HG02943 (cell line): Measurements from ENCODE around the gene SREK1IP1.
"Not testable (repeated sequence)": the region's sequence is repeated elsewhere in the genome, so short reads cannot be mapped to it uniquely, and the experiment has no call there.

Experiments
- ATAC-seq: cut with Tn5 transposase; IDR thresholded peaks from one replicate; pipeline ENCODE4 v1.9.1; 2021; ENCODE audit warnings: mild to moderate bottlenecking, low read depth, moderate library complexity; ENCODE audit not compliant: unreplicated experiment

SREK1IP1 gene

DNA sequence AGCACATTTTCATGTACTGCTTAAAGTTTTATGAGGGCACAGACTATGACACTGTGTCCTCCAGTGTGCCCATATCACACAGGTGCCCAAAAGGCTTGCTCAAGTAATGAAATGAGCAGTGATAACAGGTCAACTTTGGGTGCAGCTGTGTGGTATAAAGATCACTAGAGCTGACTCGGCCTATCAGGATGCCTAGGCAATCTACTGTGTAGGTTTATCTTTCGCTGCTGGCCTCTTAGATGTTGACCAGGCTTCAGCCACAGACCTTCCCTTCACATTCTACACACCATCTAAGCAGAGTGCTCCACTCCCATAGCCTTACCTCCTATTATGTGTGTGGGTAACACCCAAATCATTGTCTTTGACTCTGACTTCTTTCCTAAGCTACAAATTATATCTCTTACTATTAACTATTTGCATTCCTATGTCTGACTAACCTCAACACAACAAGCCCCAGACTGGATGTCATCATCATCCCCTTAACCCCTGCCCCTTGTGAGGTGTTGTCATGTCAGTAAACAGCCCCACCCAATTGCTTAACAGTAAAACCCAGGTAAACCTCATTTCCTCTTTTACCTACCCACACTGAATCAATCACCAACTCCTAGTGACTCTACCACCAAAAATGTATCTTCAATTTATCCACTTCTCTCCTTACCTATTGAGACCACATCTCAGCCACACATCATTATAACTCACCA lies 2.5 kb downstream of the SREK1IP1 start:
- no peak for ATAC-seq

DNA sequence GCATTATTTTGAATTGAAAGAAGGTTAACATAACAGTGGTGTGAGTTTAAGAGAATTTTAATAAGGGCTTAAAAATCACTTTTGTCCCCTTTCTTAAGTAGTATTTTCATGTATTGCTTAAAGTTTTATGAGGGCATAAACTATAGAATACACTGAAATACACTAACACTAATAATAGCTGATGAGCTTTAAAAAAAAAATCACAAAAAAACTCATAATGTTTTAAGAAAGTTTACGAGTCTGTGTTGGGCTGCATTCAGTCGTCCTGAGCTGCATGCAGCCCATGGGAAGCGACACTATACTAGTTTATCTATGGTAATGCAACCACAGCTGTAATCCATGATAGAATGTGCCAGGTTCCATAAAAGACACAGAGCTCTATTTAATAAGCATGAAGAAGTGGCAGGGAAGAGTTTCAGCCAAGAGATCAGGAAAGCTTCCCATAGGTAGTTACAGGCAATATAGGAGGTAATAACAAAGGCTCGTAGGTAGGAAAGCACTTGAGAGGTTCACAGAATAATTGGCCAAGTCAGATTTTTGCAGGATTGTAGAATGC lies 4.5 kb downstream of the SREK1IP1 start:
- no peak for ATAC-seq

DNA sequence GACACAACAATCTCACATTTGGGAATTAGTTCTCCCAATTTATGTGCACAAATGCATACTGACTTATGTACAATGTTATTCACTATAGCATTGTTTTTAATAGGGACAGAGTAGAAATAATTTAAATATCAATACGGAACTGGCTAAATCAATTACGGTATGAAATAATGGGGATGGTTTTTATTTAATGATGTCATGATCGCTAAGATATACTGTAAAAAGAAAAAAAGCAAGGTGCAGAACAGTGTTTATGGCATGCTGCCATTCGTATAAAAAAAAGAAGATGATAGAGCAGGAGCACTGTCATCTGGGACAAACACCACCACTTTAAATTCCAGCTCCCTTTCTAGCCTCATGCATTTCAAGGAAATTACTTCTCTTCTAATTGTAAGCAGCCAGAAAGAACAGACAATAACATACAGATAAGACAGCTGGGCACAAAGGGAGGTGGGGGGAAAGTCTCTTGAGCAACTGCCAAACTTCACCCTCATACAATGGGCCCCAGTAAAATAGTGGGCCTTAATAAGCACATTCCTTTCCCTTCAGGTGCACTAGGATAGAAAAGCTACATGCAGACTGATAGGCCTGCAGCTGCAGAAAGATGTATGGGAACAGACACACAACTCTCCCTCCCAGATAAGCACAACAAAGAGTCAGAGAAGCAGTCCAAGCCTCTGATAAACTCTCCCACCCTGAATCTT lies 8.4 kb downstream of the SREK1IP1 start:
- ATAC-seq = no peak

DNA sequence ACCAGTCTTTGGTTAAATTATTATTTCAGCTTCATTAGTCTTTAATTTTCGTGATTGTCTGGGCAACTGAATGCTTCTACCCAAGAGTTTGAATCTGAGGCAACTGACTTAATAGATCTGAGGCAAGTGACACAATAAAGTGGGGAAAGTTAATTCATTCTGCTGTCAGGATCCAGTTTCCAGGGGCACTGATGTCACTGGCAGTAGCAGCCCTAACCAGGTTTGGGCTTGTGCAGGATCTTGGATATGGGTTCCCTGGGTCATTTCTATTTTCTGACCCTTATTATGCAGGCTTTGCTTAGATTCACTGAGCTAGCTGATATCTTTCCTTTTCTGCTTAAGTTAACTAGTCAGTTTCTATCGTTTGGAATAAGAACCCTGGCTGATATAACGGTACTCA lies 9.6 kb downstream of the SREK1IP1 start:
- ATAC-seq = no peak

DNA sequence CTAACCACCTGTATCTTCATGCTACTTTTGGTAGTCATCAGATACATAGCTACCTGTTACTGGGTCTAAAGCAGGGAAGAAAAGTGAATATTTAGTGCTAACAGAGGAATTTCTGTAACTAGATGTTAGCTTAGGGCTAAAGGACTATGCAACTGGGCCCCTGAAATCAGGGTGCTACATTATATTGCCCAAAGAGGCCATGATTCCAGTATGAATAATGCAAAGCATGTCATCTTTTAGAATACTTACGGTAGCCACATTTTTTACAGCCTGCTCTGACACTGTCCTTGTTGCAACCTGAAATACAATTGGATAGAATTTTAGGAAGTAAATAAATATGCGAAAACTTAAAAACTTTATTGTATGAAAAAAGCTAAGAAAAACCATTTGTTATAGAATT lies 14.4 kb downstream of the SREK1IP1 start:
- ATAC-seq = no peak

DNA sequence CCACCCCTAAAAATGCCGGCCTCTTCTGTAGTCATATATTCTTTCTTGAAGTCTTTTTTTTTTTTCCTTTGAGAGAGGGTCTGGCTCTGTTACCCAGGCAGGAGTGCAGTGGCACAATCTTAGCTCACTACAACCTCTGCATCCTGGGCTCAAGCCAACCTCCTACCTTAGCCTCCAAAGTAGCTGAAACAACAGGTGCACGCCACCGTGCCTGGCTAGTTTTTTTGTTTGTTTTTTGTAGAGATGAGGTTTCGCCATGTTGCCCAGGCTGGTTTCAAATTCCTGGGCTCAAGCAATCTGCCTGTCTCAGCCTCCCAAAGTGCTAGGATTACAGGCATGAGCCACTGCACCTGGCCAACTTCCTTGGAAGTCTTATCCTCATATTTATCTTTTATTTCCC lies 19.1 kb downstream of the SREK1IP1 start:
- ATAC-seq = no peak

DNA sequence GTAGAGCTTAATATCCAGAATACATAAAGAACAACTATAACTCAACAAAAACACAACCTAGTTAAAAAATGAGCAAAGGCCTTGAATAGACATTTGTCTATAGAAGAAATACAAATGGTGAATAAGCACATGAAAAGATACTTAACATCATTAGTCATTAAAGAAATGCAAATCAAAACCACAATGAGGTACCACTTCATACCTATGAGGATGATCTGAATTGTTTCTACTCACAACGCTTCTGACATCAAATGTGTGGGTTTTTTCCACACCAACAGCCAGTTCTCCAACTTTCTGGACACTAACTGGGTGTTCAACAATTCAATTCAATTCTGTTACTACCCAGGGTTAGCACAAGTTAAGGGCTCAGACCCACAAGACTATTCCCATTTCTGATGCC lies 22.0 kb downstream of the SREK1IP1 start:
- ATAC-seq = no peak

DNA sequence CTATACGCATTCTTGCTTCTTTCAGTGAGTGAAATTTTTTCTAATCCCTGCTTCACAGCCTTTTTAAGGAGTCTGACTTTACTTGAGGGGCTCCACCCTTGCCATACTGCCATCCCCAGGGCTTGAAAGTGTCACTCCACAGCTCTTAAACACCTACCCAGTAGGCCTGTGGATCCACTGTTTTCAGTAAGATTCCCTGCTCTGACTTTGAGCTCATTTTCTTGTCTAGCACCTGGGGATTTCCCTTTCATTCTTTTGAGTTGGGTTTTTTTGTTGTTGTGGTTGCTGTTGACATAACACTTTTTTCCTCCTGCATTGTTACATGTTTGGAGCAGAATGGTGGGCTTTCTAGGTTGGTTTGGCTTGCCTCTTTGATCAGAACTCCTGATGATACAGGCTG lies 23.6 kb downstream of the SREK1IP1 start:
- ATAC-seq = no peak

DNA sequence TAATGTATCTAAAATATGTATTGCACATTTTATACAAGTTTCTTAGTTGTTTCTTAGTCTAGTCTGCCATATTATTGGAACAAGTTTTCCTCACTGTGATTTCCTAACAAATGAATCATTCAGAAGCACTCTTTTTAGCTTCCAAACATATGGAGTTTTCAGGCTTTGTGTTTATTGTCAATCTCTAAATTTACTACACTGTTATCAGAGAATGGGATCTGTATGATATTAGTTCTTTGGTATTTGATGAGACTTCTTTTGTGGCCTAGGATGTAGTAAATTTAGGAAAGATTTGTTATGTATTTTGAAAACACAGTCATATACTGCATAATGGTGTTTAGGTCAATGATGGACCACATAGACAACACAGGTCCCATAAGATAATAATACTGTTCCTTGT lies 25.7 kb downstream of the SREK1IP1 start:
- ATAC-seq = no peak

DNA sequence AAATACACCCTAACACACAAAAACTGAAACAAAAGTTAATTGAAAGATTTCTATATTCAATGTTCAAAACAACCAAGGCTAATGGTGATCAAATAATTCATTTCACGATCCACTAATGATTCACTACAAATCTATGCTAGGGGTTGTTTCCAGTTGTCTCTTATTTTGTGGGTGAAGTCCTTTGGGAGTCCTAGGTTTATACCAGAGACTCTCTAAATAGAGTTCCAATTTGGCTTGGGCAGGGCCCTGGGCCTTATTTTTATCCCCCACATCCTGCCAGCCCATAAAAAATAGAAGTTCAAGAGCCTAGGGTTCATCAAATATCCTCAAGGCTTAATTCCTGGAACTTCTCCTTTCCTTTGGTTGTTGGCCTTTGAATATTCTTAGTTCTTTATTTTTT lies 26.1 kb downstream of the SREK1IP1 start:
- ATAC-seq = no peak

DNA sequence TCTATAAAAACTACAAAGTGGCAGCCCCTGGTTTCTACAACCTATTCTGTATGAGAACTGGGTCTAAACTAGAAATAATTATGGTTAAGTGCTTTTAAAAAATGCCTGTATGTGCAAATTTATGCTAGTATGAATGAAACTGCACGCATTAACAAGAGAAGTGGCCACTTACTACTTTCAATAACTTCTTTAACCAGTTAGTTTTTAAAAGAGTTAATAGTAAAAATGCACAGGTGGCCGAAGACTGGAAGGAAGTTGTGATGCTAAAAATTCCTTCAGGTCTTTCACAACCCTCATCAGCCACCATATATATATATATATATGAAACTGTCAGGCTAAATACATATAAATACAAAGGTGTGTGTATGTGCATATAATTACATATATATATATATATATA lies 41.3 kb downstream of the SREK1IP1 start:
- ATAC-seq = no peak

DNA sequence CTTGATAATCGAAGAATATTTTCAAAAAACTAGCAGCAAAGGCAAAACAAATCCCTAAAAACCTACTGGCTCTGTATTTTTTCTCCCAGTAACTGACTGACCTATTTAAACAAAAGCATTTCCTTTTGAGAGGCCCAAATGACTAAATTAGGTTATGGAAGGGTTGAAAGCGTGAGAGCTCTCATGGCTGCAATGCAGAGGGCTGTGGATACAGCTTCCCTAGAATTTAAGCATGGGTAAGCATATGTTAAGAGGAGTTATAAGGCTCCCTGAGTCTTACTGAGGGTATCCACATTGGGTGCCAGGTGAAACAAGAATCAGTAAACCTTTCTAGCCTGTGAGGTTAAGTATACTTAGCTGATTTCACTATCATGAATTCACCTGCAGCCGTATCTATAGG lies 45.9 kb downstream of the SREK1IP1 start:
- ATAC-seq = no peak

DNA sequence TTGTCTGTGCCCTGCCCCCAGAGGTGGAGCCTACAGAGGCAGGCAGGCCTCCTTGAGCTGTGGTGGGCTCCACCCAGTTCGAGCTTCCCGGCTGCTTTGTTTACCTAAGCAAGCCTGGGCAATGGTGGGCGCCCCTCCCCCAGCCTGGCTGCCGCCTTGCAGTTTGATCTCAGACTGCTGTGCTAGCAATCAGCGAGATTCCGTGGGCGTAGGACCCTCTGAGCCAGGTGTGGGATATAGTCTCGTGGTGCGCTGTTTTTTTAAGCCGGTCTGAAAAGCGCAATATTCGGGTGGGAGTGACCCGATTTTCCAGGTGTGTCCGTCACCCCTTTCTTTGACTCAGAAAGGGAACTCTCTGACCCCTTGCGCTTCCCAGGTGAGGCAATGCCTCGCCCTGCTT lies 54.0 kb downstream of the SREK1IP1 start:
- not testable (repeated sequence) for ATAC-seq

DNA sequence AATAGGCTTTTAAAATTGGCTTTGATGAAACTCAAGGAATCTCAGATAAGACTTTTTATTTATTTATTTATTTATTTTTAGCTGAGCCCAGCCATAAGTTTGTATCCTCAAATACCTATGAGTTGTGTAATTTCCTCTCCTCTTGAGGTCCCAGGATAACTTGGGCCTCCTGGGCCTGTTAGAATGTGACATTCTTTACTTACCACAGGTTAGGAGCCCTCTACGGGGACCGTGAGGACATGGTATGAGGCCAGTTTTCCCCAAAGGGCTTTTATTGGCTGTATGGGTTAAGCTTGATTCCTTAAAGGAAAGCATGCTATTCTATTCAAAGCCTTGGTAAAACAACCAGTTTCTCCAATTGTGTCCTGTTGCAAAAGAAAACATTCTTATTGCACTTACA lies 61.3 kb downstream of the SREK1IP1 start:
- ATAC-seq = no peak

DNA sequence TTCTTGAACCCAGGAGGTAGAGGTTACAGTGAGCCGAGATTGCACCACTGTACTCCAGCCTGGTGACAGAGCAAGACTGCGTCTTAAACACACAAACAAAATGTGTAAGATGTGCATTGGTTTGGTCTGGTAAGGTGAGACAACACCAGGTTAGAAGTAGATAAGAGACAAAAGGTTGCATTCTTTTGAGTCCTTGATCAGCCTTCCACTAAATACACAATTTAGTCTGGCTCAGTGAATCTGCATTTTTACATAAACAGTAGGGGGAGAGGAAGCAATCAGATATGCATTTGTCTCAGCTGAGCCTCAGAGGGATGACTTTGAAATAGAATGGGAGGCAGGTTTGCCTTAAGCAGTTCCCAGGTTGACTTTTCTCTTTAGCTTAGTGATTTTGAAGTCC lies 62.4 kb downstream of the SREK1IP1 start:
- ATAC-seq = not testable (repeated sequence)

DNA sequence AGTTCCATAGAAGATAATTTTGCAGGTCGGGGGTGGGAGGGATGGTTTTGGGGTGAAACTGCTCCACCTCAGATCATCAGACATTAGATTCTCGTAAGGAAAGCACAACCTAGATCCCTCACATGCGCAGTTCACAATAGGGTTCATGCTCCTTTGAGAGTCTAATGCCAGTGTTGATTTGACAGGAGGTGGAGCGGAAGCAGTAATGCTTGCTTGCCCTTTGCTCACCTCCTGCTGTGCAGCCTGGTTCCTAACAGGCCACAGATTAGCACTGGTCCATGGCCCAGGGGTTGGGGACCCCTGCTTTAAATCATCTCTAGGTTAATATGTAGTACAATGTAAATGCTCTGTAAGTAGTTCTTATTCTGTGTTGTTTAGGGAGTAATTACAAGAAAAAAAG lies 67.7 kb downstream of the SREK1IP1 start:
- no peak for ATAC-seq

DNA sequence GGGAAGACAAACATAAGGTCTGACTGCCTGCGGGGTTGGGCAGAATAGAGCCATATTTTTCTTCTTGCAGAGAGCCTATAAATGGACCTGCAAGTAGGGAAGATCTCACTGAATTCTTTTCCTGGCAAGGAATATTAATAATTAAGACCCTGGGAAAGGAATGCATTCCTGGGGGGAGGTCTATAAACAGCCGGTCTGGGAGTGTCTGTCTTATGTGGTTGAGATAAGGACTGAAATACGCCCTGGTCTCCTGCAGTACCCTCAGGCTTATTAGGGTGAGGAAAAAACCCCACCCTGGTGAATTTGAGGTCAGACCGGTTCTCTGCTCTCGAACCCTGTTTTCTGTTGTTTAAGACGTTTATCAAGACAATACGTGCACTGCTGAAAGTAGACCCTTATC lies 72.1 kb downstream of the SREK1IP1 start:
- ATAC-seq = not testable (repeated sequence)

DNA sequence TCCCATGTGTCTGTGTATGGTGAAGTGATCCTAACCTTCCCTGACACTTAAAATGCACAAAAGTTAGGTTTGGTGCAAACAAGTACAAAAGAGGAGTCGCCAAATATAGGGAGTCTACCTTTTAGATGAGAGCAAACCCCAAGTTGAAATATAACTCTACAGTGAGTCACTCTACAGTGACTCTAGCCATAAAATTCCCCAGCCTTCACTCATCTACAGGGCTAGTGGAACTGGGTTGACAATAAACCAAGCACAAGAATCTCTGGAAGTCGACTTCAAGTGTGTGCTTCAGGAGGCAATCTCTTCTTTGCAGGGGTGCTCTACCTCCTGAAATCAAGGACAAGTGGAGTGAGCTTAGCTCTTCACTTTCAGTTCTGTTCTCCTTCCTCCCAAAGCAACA lies 74.9 kb downstream of the SREK1IP1 start:
- no peak for ATAC-seq

DNA sequence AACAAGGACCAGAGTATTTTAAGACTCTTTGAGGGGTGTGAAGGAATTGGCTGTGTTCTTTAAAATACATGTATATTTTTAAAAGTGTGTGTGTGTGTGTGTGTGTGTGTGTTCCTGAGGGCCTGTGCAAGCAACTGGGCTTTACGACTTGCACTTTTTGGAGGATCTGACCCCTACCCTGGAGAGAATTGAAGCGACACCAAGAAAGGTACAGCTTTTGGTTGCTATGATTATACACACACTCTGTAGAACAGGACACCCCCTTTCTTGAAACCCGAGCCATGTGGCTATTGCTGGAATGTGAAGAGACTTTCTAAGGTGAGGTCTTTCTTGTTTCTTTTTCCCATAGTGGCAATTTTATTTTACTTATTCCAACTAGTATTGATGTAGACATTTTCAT lies 77.2 kb downstream of the SREK1IP1 start:
- ATAC-seq = no peak

DNA sequence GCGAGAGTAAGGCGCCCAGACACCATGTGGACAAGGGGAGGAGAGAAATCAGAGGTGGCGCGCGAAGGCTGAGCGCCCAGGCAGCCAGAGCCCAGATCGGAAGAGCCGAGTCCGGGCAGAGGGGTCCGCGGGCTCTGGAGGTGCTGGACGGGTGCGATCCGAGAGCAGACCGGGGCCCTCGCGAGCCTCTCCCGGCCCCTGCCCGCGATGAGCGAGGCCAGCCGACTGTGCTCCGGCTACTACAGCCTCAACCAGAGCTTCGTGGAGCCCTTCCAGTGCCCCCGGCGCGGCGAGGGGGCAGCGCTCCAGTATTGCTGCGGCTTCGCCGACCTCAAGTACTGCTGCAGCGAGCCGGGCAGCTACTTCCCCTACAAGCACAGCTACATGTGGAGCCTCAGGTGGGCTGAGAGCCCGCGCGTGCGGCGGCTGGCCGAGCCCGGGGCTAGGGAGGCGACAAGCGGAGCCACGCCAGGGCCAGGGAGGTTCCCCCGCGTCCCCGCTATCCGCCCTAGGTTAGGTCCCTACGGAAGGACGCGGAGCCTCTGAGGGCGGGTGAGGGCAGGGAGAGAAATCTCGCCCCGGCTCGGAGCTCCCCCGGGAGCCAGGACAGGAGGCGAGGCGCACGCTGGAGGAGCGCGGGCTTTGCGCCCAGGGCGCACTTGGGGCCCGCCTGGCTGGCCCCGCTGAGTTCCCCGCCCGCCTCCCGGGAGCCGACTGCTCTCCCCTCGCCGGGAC lies 77.9 kb downstream of the SREK1IP1 start, which contains the start of gene SHISAL2B:
Gene SHISAL2B, plus strand, starts transcription at position 87 of the 735 bp plus-strand sequence. Its CDS starts 121 bp downstream, at position 208.
- ATAC-seq = no peak

DNA sequence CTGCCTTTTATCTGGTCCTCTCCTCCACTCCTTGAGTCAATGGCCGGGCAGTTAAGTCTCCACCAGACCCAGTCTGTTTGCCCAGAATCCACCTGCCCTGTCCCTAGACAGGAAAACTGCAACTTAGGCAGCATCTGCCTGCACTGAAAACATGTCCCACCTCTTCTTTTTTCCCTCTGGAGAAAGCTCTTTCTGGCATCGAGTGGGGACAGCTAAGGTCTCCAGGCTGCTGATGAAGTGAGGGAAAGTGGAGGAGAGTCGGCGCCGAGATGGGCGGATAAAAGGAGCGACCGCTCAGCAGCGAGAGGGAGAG lies 78.4 kb downstream of the SREK1IP1 start:
- ATAC-seq = no peak
